Stimulated activated memory B cell treated with anti-CD40 and anti-IgM and Interleukin-4, amounts not matched to agents 10 μg/mL and 1 μg/mL and 100 μg/mL, for 72 hours (primary cell): ENCODE measurements around the gene PCSK4.

Experiments
- ATAC-seq: fragments of 150-1000 bp; cut with Tn5 transposase; 2 replicates; pipeline ENCODE4 v1.10.0; 2021
- H3K27ac Mint-ChIP-seq: one replicate; pipeline ENCODE4 v1.8.0; 2022; ENCODE audit warnings: mild to moderate bottlenecking, mixed read lengths
- H3K27me3 Mint-ChIP-seq: one replicate; pipeline ENCODE4 v1.8.0; 2022; ENCODE audit warnings: mixed read lengths
- H3K36me3 Mint-ChIP-seq: one replicate; pipeline ENCODE4 v1.8.0; 2022; ENCODE audit warnings: mixed read lengths
- H3K4me1 Mint-ChIP-seq: one replicate; pipeline ENCODE4 v1.8.0; 2022; ENCODE audit warnings: mixed read lengths
- H3K4me3 Mint-ChIP-seq: one replicate; pipeline ENCODE4 v1.8.0; 2022; ENCODE audit warnings: mild to moderate bottlenecking, moderate library complexity, mixed read lengths
- H3K9me3 Mint-ChIP-seq: one replicate; pipeline ENCODE4 v1.8.0; 2022; ENCODE audit warnings: mixed read lengths

PCSK4 gene

GRCh38 chr19:1512671-1513498, 22.7 kb upstream of the PCSK4 start, which contains the start of gene ADAMTSL5:
ADAMTSL5 (minus strand) TSS chr19:1513019; CDS start chr19:1510943, 2,076 bp downstream.
- peaks cover 2% of the 10 kb centered on the region for H3K36me3 Mint-ChIP-seq
- ATAC-seq: peak; percentile 74
- peak within 1 kb of the TSS; percentile 58 for H3K4me3 Mint-ChIP-seq
- H3K27ac Mint-ChIP-seq: no peak within 1 kb of the TSS
- peaks cover 87% of the 10 kb centered on the region for H3K27me3 Mint-ChIP-seq
- peaks cover 7% of the 10 kb centered on the region for H3K9me3 Mint-ChIP-seq
- peaks cover 9% of the 10 kb centered on the region for H3K4me1 Mint-ChIP-seq

DNA sequence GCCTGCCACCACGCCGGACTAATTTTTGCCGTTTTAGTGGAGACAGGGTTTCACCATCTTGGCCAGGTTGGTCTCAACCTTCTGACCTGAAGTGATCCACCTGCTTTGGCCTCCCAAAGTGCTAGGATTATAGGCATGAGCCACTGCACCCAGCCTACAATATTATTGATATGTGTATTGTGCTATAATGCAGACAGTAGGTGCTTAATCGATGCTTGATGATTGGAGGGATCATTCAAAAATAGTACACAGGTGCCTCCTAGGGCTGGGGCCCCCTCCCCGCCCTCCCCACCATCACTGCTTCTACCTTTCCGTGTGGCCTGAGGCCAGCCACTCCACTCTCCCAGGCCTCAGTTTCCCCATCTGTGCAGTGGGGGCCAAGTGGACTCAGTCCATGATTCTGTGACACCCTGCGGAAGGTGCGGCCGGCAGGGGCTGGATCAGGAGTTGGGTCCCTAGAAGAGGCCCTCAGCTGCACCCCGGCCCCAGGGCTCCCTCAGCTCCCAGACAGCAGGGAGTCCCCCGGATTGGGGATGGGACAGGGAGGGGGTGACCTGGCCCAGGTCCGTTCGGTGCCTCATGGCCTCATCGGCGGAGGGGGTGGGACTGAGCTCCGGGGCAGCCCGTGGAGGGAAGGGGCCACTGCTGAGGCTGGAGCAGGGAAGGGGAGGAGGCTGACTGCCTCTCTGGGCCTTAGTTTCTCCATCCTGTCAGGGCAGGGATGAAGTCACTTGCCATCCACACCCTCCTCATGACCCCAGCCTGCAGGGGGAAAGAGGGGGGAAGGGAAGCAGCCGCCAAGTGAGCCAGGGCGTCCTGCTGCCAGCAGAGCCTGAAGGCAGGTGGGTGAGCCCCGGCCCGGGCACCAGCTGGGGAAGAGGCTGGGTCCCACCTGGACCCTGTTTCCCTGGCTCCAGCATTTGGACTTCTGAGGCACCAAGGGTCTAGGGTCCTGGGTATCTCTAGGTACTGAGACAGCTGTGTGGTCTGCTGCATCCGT, 21.5 kb upstream of the PCSK4 start:
- H3K27me3 Mint-ChIP-seq: peaks cover 91% of the 10 kb centered on the region
- no peak for ATAC-seq
- H3K27ac Mint-ChIP-seq: no peak overlapping the region
- peaks cover 5% of the 10 kb centered on the region for H3K36me3 Mint-ChIP-seq
- peaks cover 18% of the 10 kb centered on the region for H3K4me1 Mint-ChIP-seq
- peaks cover 8% of the 10 kb centered on the region for H3K9me3 Mint-ChIP-seq
- no peak overlapping the region for H3K4me3 Mint-ChIP-seq

- H3K27ac Mint-ChIP-seq: no peak overlapping the region
- H3K9me3 Mint-ChIP-seq: peaks cover 6% of the 10 kb centered on the region
- H3K27me3 Mint-ChIP-seq: peaks cover 91% of the 10 kb centered on the region
- peaks cover 5% of the 10 kb centered on the region for H3K36me3 Mint-ChIP-seq
- H3K4me3 Mint-ChIP-seq: no peak overlapping the region
- H3K4me1 Mint-ChIP-seq: peaks cover 18% of the 10 kb centered on the region
- ATAC-seq: no peak
Measured at GRCh38 chr19:1510807-1511206, 20.7 kb upstream of the PCSK4 start.

DNA sequence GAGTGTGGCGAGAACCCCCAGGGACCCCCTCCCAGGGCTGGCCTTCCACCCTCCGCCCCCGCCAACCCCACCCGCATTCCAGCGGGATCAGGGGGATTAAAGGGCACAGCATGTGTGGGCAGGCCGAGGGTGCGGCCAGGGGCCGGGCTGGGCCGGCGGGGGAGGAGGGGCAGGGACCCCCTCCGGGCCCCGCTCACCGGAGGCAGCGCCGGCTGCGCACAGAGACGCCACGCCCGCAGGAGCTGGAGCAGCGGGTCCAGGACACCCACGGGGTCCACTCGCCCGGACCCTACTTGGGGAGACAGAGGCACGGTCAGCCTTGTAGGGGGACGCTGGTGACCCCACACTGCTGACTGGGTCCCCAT, 20.3 kb upstream of the PCSK4 start:
- Mint-ChIP-seq H3K4me3 (no peak overlapping the region), H3K36me3 (peaks cover 5% of the 10 kb centered on the region), H3K4me1 (peaks cover 18% of the 10 kb centered on the region), H3K27ac (no peak overlapping the region), H3K9me3 (peaks cover 6% of the 10 kb centered on the region), H3K27me3 (peaks cover 92% of the 10 kb centered on the region)
- ATAC-seq: no peak

DNA sequence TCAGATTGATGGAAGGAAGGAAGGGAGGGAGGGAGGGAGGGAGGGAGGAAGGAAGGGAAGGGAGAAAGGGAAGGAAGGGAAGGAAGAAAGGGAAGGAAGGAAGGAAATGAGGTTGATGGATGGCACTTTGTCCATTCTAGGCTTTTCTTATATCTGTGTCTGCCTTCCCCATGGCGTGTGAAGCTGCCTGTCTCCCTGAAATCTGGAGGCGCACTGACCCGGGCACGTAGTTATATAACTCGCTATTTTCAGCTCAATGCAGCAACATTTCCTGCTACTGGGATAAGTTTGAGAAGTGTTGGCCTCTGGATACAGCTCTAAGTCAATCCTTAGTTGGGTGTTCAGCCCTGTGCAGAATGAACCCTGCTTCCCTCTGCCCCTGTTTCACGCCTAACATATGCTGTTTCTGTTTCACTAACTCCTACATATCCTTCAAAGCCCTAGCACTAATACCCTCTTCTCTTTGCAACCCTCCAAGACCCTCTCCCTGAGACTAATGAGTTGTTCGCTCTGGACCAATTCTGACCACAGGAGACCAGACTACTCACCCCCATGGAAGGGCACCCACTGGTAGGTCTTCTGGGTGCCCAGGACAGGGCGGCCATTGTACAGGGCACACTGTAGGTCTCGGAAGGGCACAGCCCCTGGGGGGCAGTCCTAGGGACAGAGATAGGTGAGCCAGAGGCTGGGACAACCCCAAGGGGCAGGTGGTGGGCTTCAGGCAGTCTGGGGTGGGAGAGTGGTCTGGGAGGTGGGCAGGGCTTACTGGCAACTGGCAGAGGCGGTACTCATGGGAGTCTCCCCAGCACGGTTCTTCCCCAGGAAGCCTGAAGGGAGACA, 19.7 kb upstream of the PCSK4 start:
- H3K27ac Mint-ChIP-seq: no peak overlapping the region
- H3K9me3 Mint-ChIP-seq: peaks cover 6% of the 10 kb centered on the region
- H3K27me3 Mint-ChIP-seq: peaks cover 92% of the 10 kb centered on the region
- ATAC-seq: no peak
- peaks cover 5% of the 10 kb centered on the region for H3K36me3 Mint-ChIP-seq
- H3K4me3 Mint-ChIP-seq: no peak overlapping the region
- peaks cover 18% of the 10 kb centered on the region for H3K4me1 Mint-ChIP-seq

DNA sequence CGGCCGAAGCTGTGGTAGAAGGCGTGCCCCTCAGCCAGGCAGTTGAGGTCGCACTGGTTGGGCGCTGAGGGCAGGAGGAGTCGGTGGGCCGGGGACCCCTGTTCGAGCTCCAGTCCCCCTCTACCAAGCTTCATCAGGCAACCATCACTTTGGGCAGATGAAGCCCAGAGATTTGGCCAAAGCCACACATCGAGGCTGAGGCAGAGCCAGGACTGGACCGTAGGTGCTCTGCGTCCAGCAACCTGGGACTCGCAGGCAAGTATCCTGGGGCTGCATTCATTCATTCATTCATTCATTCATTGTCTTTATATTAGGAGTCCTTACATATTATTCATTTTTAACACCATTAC, 18.3 kb upstream of the PCSK4 start:
- peaks cover 92% of the 10 kb centered on the region for H3K27me3 Mint-ChIP-seq
- H3K27ac Mint-ChIP-seq: peak overlapping the region; percentile 94
- H3K4me3 Mint-ChIP-seq: peak overlapping the region; percentile 12
- peaks cover 5% of the 10 kb centered on the region for H3K36me3 Mint-ChIP-seq
- peaks cover 12% of the 10 kb centered on the region for H3K4me1 Mint-ChIP-seq
- peaks cover 6% of the 10 kb centered on the region for H3K9me3 Mint-ChIP-seq
- ATAC-seq: no peak

DNA sequence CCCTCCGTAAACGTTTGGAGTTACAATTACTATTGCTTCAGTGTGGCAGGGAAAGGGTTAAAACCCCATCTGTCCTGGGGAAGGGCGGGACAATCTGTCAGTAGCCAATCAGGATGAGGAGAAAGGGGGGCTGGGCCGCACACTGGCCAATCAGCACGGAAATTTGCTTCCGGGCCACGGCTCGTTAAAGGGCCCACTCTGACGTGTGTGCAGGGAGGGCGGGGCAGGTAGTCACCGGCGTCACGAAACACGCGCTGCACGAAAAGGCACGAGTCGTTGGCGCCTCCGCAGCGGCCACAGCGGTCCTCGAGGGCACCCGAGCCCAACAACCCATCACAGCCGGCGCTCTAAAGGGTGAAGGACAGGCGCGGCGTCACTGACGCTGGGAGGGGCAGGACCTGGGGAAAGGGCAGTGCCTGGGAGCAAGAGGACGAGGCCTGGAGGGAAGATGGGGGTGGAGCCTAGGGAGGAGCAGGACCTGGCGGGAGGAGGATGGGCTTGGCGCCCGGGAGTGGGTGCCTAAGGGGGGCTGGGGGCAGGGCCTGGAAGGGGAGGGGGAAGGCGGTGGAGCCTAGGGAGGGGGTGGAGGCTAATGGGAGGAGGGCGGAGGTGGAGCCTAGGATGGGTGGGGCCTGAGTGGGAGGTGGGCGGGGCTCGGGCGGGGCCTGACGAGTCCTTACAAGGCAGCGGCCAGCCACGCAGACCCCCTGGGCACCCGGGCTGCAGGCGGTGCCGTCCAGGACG, 17.8 kb upstream of the PCSK4 start:
- Mint-ChIP-seq H3K27ac (peak overlapping the region; percentile 94), H3K9me3 (peaks cover 6% of the 10 kb centered on the region), H3K4me1 (peaks cover 12% of the 10 kb centered on the region), H3K4me3 (peak overlapping the region; percentile 87), H3K36me3 (peaks cover 5% of the 10 kb centered on the region), H3K27me3 (peaks cover 97% of the 10 kb centered on the region)
- peak; percentile 82 for ATAC-seq

GRCh38 chr19:1507192-1507660, 17.1 kb upstream of the PCSK4 start:
- peaks cover 5% of the 10 kb centered on the region for H3K36me3 Mint-ChIP-seq
- ATAC-seq: no peak
- peaks cover 95% of the 10 kb centered on the region for H3K27me3 Mint-ChIP-seq
- H3K4me1 Mint-ChIP-seq: peaks cover 12% of the 10 kb centered on the region
- H3K9me3 Mint-ChIP-seq: peaks cover 6% of the 10 kb centered on the region
- no peak overlapping the region for H3K27ac Mint-ChIP-seq
- H3K4me3 Mint-ChIP-seq: no peak overlapping the region

- Mint-ChIP-seq H3K4me1 (peaks cover 12% of the 10 kb centered on the region), H3K4me3 (no peak overlapping the region)
Measured at GRCh38 chr19:1505991-1506881, 16.1 kb upstream of the PCSK4 start.

DNA sequence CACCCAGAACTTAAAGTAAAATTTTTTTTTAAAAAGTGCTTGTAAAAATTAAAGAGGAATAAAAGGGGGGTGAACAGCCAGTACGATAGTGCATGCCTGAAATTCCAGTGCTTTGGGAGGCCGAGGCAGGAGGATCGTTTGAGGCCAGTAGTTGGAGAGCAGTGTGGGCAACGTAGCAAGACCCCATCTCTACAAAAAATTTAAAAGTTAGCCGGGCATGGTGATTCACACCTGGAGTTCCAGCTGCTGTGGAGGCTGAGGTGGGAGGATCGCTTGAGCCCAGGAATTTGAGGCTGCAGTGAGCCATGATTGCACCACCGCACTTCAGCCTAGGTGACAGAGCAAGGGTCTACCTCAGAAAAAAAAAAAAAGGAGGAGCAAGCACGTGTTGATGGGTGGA, 14.9 kb upstream of the PCSK4 start:
- Mint-ChIP-seq H3K4me1 (peaks cover 12% of the 10 kb centered on the region), H3K27ac (no peak overlapping the region), H3K36me3 (peaks cover 5% of the 10 kb centered on the region), H3K4me3 (no peak overlapping the region), H3K27me3 (peaks cover 92% of the 10 kb centered on the region), H3K9me3 (peaks cover 6% of the 10 kb centered on the region)
- ATAC-seq: no peak

More at GRCh38 chr19:1505991-1506881, 16.1 kb upstream of the PCSK4 start:
- H3K27me3 Mint-ChIP-seq: peaks cover 92% of the 10 kb centered on the region
- peaks cover 6% of the 10 kb centered on the region for H3K9me3 Mint-ChIP-seq
- no peak overlapping the region for H3K27ac Mint-ChIP-seq
- H3K36me3 Mint-ChIP-seq: peaks cover 5% of the 10 kb centered on the region
- ATAC-seq: no peak

DNA sequence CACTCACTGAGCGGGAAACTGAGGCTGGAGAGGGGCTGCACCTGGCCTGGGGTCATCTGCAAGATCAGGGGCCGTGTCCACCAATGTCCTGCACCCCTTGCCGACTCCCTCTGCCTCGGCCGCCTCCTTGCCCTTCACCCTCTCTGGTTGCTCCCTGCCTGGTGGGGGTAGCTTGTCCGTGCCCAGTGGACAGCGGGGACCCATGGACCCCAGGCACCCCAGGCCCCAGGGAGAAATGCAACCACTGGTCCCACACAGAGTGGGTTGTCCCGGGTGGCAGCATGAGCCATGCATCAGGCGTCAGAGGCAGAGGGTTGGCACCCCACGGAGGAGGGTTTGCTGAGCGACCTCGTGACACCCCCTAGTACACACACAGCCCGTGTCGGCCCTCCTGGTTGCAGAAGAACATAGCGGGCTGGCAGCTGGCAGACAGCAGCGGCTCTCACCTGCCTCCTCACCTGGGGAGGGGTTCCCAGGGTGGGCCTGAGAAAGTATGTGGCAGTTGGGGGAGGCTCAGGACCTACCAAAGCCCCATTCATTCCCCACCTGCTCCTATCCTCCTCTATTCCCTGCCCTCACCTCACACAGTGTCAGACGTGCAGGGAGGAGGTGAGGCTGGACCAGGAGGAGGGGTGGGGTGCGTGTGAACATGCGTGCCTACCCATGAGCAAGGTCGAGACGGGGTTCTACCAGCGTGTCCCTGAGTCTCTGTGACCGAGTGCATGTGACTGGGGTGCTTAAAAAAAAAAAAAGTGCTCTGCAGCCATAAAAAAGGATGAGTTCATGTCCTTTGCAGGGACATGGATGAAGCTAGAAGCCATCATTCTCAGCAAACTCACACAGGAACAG, 14.0 kb upstream of the PCSK4 start:
- peaks cover 6% of the 10 kb centered on the region for H3K9me3 Mint-ChIP-seq
- peaks cover 5% of the 10 kb centered on the region for H3K36me3 Mint-ChIP-seq
- peaks cover 85% of the 10 kb centered on the region for H3K27me3 Mint-ChIP-seq
- H3K4me1 Mint-ChIP-seq: peaks cover 12% of the 10 kb centered on the region
- no peak overlapping the region for H3K27ac Mint-ChIP-seq
- H3K4me3 Mint-ChIP-seq: no peak overlapping the region
- ATAC-seq: no peak

GRCh38 chr19:1503089-1503924, 13.2 kb upstream of the PCSK4 start:
- no peak overlapping the region for H3K4me3 Mint-ChIP-seq
- H3K36me3 Mint-ChIP-seq: peaks cover 5% of the 10 kb centered on the region
- peaks cover 78% of the 10 kb centered on the region for H3K27me3 Mint-ChIP-seq
- H3K4me1 Mint-ChIP-seq: peaks cover 12% of the 10 kb centered on the region
- no peak for ATAC-seq
- H3K9me3 Mint-ChIP-seq: peaks cover 3% of the 10 kb centered on the region
- H3K27ac Mint-ChIP-seq: no peak overlapping the region
